PC-9 (cell line): ENCODE data around the gene ARIH2.

Experiments
- CTCF ChIP-seq: fragments of 200-600 bp; sonication (generic); conservative IDR thresholded peaks from 2 replicates; pipeline ENCODE4 v1.6.1; 2017; ENCODE audit warnings: mixed run types, antibody characterized with exemption, mild to moderate bottlenecking, moderate library complexity
- EZH2 ChIP-seq: fragments of 200-600 bp; sonication (generic); IDR thresholded peaks from 2 replicates; pipeline ENCODE4 v1.8.0; 2017; ENCODE audit warnings: antibody characterized with exemption, low read depth

GRCh38 chr3:49018707-49019006, 100.0 kb downstream of the ARIH2 start:
- TF ChIP-seq CTCF = no peak
- no peak for TF ChIP-seq EZH2
